HG03342 (cell line): ENCODE measurements around the gene LYPD3.

ENCODE experiments used
- ATAC-seq: cut with Tn5 transposase; IDR thresholded peaks from one replicate; pipeline ENCODE4 v1.9.1; 2021; ENCODE audit warnings: mild to moderate bottlenecking, moderate library complexity; ENCODE audit not compliant: unreplicated experiment

Gene LYPD3

GRCh38 chr19:43486412-43486811 lies 21.0 kb upstream of the LYPD3 start:
- ATAC-seq, result no peak

GRCh38 chr19:43485951-43486350 lies 20.5 kb upstream of the LYPD3 start:
- ATAC-seq, result no peak

DNA sequence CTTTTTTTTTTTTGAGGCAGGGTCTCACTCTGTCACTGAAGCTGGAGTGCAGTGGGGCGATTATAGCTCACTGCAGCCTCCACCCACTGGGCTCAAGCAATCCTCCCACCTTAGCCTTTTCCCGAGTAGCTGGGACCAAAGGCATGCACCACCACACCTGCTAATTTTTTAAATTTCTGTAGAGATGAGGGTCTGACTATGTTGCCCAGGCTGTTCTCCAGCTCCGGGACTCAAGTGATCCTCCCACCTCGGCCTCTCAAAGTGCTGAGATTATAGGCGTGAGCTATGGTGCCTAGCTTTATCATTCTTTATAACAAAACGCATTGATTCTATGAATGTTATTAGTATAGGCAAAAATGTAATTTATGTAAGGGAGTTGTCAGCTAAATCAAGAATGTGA lies 17.9 kb upstream of the LYPD3 start:
- ATAC-seq, result no peak

DNA sequence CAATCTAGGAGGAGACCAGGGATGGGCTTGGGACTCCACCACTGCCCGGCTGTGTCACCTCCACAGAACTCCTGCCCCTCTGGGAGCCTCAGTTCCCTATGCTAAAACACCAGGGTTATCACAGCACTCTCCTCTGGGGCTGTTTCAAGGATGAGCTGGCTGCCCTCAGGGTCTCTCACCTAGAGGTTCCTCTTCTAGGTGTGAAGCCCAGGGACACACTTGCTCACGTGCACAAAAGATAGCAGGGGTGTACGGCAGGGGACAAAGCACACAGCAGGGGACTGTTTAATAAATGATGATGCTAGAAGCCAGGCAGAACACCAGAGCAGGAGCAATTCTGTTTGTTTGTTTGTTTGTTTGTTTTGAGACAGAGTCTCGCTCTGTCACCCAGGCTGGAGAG lies 16.8 kb upstream of the LYPD3 start:
- no peak for ATAC-seq

- no peak for ATAC-seq
Observed at GRCh38 chr19:43481701-43482100, 16.3 kb upstream of the LYPD3 start.

- no peak for ATAC-seq
Observed at GRCh38 chr19:43480574-43480973, 15.2 kb upstream of the LYPD3 start.

DNA sequence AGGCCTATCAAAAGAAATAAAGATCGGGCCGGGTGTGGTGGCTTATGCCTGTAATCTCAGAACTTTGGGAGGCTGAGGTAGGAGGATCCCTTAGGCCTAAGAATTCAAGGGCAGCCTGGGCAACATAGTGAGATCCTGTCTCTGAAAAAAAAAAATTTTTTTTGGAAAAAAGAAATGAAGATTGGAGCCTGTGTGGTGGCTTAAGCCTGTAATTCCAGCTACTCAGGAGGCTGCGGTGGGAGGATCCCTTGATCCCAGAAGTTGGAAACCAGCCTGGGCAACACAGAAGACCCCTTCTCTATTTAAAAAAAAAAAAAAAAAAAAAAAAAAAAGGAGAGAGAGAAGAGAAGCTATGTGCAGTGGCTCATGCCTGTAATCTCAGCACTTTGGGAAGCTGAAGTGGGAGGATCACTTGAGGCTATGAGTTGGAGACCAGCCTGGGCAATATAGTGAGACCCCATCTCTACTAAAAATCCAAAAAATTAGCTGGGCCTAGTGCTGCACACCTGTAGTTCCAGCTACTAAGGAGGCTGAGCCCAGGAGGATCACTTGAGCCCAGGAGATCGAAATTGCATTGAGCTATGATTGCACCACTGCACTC lies 14.7 kb upstream of the LYPD3 start:
- no peak for ATAC-seq

GRCh38 chr19:43479226-43479625 lies 13.8 kb upstream of the LYPD3 start:
- ATAC-seq, result no peak

GRCh38 chr19:43478323-43478722 lies 12.9 kb upstream of the LYPD3 start:
- no peak for ATAC-seq

GRCh38 chr19:43476606-43477005 lies 11.2 kb upstream of the LYPD3 start:
- no peak for ATAC-seq

- ATAC-seq, result peak; percentile 62
Observed at GRCh38 chr19:43474986-43475705, 9.7 kb upstream of the LYPD3 start.

GRCh38 chr19:43474487-43474886 lies 9.1 kb upstream of the LYPD3 start:
- no peak for ATAC-seq

DNA sequence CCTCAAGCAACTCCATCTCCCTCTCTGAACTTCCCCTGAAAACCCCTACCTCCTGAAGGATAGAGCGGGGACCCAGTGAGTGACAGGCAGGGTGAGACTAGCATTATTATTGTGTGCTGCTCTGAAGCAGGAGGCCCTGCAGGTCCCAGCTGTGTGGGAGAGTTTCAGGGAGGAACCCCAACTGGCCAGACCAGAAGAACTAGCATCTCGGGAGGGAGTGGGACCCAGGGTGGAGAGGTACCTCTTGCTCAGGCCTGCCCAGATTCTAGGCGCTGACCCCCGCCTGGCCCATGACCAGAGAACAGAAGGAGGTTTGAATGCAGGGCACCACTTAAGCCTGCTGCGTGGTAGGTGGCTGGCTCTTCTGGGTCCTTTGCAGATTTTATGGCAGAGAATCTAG lies 5.7 kb upstream of the LYPD3 start:
- ATAC-seq, result no peak

DNA sequence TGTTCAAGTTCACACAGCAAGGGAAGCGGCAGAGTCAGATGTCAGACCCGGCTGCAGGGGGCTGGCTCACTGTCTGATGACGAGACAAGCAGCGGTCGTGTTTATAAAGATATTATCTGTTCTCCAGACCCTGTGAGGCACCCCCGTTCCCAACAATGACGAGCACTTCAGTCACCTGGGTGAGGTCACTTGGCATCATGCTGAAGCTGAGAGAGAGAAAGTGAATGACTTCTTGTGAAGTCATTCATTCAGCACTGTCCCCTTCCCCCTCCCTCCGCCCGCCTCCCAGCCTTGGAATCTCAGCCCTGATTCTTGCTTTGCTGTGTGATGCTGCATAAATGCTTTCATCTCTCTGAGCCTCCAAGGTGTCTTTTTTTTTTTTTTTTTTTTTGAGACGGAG lies 4.9 kb upstream of the LYPD3 start:
- ATAC-seq, result no peak

- no peak for ATAC-seq
Observed at GRCh38 chr19:43469160-43469480, 3.7 kb upstream of the LYPD3 start.

DNA sequence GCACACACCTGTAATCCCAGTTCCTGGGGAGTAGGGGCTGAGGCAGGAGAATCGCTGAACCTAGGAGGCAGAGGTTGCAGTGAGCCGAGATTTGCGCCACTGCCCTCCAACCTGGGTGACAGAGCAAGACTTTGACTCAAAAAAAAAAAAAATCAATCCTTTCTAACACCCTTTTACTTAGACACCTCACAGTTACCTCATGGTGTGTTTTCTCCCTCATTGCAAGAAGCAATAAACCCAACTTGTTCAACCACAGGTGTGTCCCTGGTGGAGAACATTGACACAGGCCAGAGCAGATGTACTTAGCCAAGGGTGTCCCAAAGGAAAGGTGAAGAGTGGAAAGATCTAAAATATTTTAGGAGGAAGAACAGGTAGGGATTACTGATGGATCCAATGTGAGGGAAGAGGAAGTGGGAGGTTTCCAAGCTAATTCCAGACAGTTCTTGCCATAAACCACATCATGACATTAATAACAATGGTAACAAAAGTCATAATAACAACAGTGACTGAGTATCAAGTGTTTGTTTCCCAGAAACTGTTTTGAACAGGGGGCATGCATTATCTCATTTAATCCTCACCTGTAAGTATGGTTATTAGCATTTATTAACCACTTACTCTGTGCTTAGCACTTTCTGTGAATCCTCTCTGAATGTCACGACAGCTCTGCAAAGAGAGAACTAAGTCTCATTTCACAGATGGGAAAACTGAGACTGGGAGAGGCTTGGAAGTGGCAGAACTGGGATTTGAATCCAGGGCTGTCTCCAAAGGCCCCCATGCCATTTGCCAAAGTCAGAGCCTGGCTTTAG lies 3.1 kb upstream of the LYPD3 start:
- ATAC-seq, result no peak

GRCh38 chr19:43467730-43468129 lies 2.3 kb upstream of the LYPD3 start:
- no peak for ATAC-seq

DNA sequence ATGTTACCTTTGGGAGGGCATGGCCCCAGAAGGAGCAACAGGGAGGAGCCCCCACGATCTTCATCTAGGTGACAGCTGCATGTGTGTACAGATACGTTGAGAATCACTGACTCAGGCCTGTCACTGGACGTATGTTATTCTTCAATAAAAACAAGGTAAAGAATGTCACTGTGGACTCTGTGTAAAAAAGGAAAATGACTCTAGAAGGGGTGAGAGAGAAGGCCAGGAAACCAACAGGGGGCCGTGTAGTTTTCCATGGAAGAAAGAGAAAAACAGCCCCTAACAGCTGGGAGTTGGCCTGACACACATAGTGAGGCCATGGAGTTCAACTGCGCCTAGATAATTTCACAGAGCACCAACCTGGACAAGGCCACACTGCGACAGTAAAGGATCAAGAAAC lies 1.9 kb upstream of the LYPD3 start:
- ATAC-seq, result no peak

DNA sequence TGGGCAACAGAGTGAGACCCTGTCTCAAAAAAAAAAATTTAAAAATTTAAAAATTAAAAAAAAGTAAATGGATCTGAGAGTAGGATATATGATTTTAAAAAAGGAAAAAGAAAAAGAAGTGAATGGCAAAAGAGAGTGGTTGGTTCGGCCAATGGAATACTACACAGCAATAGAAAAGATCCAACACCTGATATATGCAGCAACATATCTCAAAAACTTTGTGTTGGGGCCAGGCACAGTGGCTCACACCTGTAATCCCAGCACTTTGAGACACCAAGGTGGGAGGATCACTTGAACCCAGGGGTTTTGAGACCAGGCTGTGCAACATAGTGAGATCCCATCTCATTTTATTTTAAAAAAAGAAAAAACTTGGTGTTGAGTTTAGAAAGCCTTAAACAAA lies 1.4 kb upstream of the LYPD3 start:
- ATAC-seq, result no peak

DNA sequence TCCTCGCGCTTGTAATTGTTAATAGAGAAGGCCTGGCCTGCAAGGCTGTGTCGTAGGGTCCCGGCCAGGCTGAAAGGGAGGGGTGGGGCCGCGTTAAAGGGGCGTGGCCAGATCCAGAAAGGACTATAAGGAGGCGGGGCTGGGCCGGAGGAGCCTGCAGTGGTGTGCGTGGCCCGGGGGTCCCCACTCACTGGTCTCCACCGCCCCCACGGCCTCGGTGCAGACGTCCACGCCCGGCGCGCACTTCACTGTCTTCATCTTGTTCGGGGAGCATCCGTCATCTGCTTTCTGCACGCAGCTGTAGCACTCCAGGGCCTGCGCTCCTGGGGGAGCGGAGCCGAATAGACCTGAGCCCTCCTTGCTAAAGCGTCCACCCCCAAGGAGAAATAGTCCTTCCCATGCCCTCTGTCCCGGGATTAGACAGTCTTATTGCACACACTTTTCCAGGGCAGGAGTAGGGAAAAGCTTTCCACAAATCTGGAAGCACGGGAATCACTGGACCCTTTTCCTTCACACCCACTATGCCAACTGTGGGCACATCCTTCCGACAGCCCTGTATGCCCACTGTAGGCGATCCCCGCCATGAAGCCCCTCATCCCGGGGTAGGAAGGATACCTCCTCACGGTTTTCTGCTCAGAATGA lies 1.2 kb downstream of the LYPD3 start:
- peak; percentile 22 for ATAC-seq

GRCh38 chr19:43463381-43464133 lies 1.9 kb downstream of the LYPD3 start:
- peak; percentile 82 for ATAC-seq
